NK-92 (cell line): ENCODE measurements around the gene DDX20.
"Not testable (repeated sequence)": the region's sequence is repeated elsewhere in the genome, so short reads cannot be mapped to it uniquely, and the experiment has no call there.

Experiments used
- DNase-seq: peaks from one replicate; lab custom pipeline; 2025; ENCODE audit not compliant: unreplicated experiment; lab: John Stamatoyannopoulos, UW

Gene DDX20

GRCh38 chr1:111786669-111787207 is 31.0 kb downstream of the DDX20 start:
- no peak for DNase-seq

DNA sequence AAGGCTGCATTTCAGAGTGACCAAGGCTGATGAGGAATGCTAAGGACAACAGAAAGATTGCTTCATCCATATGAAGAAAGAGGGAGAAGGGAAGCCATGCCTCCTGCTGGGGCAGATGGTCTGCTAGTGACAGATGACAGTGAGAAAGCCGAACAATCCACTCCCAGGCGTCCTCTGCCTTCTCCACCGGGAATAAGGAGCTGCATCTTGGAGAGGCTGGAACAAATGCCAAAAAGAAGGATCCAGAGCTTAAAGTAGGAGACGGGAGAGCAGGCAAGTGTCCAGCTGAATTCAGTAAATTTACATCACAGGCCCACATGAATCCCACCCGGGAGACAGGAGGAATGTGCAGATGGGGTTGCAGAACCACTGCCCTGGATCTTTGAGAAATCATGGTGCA is 33.4 kb downstream of the DDX20 start:
- DNase-seq, result no peak

- no peak for DNase-seq
Measured at GRCh38 chr1:111789666-111790316, 34.1 kb downstream of the DDX20 start.

DNA sequence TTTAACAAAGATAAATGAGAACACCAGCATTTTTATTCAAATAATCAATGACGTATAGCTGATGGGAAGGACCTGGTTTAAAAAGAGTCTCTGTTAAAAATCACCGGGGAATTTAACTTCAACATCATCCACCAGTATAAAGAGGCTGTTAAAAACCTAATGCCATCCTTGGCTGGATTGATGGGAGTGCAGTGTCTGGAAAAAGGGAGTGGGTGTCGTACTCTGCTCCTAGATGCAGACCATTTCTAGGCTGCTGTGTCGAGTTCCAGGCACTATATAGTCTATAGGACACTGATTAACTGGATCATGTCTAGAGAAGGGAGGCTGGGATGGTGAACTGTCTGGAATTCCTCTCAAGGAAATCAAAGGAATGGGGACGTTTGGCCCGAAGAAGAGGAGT is 36.1 kb downstream of the DDX20 start:
- no peak for DNase-seq

GRCh38 chr1:111792249-111792648 is 36.5 kb downstream of the DDX20 start:
- DNase-seq, result no peak

GRCh38 chr1:111793923-111794322 is 38.2 kb downstream of the DDX20 start:
- DNase-seq, result no peak

DNA sequence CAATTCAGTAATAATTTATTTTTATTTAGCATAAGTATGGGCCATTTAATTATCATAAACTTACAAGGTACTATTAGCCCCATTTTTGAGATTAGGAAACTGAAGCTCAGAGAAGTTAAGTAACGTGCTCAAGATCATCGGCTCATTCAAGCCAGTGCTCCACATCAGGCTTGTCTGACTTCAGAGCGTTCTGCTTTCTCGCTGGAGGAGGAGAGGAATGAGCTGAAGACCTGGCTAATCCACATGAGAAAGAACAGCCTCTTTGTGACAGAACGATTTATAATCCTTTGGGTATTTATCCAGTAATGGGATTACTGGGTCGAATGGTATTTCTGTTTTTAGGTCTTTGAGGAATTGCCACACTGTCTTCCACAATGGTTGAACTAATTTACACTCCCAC is 39.7 kb downstream of the DDX20 start:
- no peak for DNase-seq

DNA sequence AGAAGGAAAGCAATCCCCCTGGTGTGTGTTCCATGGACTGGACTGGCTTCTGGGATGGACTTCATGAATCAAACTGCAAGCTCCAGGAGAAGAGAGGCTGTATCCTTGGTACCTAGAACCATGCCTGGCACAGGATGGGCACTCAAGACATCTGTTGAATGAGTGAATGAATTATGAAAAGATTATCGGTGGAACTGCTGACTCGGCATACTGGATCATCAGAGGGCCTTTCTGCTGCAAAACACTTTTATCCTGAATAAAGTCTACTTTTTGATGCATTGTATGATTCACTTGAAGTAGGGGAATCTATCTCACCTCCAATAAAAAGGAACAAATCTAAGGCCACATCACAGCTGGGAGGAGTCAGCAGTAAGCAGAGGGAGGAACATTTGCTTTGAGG is 42.9 kb downstream of the DDX20 start:
- DNase-seq, result no peak

DNA sequence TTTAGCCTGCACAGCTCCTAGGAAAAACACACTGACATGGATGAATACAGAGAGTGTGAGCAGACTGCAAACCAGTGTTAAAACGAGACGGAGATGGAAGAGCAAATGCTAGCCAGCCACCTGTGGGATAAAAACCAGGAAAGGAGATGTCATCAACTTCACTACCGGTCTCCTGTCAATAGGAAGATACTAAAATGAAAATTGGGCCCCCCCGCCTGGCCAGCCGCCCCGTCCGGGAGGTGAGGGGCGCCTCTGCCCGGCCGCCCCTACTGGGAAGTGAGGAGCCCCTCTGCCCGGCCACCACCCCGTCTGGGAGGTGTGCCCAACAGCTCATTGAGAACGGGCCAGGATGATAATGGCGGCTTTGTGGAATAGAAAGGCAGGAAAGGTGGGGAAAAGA is 44.0 kb downstream of the DDX20 start:
- DNase-seq, result not testable (repeated sequence)

- DNase-seq, result no peak
Measured at GRCh38 chr1:111801071-111801850, 45.6 kb downstream of the DDX20 start.

- DNase-seq, result no peak
Measured at GRCh38 chr1:111802110-111802509, 46.4 kb downstream of the DDX20 start.

- no peak for DNase-seq
Measured at GRCh38 chr1:111802984-111803383, 47.3 kb downstream of the DDX20 start.

- DNase-seq, result no peak
Measured at GRCh38 chr1:111803951-111804350, 48.2 kb downstream of the DDX20 start.

DNA sequence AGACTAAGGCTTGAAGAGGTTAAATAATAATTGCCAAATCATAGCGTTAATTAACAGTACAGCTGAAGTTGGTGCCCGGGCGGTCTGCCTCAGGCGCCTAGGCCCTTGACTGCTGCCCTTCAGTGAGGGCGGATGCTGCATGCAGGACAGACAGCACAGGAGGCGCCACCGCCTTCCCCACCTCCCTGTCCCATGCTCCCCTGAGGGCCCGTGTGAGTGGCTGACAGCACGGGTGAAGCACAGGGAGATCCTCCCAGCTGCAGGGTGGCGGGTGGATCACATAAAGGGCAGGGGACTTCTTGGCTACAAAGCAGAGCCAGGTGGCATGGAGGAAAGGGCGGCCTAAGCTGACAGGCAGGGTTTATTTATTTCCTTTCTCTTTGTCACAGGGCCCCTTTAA is 49.1 kb downstream of the DDX20 start:
- no peak for DNase-seq

DNA sequence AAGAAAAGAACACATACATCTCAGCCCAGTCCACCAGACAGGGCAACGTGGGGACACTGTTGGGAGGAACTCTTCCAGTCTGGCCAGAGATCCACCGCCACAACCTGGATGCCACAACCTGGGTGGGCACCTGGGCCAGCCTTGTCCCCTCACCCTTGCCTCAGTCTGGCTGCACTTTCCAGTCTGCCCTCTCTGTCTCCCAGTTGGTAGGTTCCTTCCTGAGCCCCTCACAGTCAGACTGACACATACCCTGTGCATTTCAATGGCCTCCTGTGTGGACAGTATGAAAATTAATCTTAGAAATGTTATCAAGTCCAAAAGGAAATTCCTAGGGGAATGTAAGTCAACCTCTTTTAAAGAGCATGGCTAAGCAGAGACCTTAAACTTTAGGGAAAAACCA is 49.5 kb downstream of the DDX20 start:
- DNase-seq, result no peak

DNA sequence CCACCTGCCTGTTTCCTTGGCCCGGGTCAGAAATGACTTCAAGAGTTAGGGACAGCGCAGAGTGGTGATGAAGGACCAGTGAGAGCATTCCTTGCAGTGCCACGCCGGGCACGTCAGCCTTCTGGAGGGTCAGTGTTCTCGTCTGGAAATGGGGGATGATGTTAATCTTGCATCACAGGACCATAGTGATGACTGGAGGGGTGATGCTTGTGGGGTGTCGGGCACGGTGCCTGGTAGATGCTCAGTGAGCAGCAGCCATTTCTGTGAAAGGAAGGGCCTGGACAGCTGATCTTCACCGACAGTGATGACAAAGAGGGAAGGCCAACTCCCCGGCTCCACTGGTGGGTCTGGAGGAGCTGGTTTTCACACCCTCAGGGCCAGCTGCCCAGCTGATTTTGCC is 56.2 kb downstream of the DDX20 start:
- no peak for DNase-seq

DNA sequence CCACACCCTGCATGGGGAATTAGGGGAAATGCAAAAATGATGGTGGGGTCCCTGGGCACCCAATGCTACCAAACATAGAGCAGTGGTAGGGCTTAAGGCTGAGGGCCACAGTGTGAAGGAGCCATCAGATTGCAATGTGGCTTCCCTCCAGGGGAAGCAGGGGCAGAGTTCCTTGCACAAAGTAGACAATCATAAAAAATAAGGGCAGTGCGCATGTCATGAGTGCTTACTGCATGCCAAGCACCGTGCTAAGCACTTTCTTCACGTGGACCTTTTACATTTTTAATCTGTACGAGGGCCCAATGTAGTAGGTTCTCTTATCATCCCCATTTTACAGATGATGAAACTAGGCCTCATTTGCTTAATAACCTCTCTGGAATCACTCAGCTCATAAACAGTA is 56.6 kb downstream of the DDX20 start:
- DNase-seq, result no peak

GRCh38 chr1:111813440-111814304 is 58.0 kb downstream of the DDX20 start:
- no peak for DNase-seq

DNA sequence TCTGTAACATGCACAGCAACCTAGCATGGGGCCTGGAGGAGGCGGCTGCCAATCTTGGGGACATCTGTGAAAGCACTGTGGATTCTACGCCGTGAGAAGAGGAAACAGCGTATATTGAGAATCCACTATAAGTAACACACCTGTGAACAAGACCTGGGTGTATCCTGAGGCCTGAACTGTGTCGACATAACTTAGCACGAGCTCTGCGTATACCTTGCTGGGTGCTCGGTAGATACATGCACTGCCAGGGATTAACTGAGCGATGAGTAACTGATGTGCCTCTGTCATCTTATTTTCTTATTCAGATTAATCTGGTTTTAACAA is 58.6 kb downstream of the DDX20 start:
- no peak for DNase-seq

- DNase-seq, result no peak
Measured at GRCh38 chr1:111814642-111815041, 58.9 kb downstream of the DDX20 start.
